ENCODE results near the gene CCT5.

GRCh38 chr5:10310066-10310779, 60.1 kb downstream of the CCT5 start:
- TF ChIP-seq CTCF (IDR thresholded peaks at IDR 0.05 in 8 of 11, conservative IDR thresholded peaks at IDR 0.05 in 3 of 11) (no peak), POLR2AphosphoS5 (IDR thresholded peaks at IDR 0.05) (peak in 1 of 3 donors; percentile 19)
